ENCODE results near the gene RNU1-1.
"Not testable (repeated sequence)": the region's sequence is repeated elsewhere in the genome, so short reads cannot be mapped to it uniquely, and the experiment has no call there.

Gene RNU1-1

GRCh38 chr1:16493731-16494130 is 20.4 kb downstream of the RNU1-1 start:
- DNase-seq (ENCODE audit: low read depth in 2 of 2) = not testable (repeated sequence)

DNA sequence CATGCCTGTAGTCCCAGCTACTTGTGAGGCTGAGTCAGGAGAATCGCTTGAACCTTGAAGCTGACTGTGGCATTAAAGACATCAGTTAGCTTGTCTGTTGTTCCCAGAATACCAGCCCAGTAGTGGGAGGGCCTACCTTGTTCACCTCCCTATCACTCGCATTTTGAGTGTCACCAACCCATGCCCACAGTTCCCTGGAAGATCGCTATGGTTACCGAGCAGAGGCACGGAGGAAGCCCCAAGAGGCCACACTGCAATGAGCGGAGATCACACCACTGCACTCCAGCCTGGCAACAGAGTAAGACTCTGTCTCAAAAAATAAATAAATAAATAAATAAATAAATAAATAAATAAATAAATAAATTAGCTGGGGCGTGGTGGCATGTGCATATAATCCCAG is 21.1 kb downstream of the RNU1-1 start:
- DNase-seq (ENCODE audit: low read depth in 2 of 2) = not testable (repeated sequence)

GRCh38 chr1:16491056-16491675 is 22.9 kb downstream of the RNU1-1 start:
- DNase-seq (ENCODE audit: low read depth in 2 of 2) = no peak

DNA sequence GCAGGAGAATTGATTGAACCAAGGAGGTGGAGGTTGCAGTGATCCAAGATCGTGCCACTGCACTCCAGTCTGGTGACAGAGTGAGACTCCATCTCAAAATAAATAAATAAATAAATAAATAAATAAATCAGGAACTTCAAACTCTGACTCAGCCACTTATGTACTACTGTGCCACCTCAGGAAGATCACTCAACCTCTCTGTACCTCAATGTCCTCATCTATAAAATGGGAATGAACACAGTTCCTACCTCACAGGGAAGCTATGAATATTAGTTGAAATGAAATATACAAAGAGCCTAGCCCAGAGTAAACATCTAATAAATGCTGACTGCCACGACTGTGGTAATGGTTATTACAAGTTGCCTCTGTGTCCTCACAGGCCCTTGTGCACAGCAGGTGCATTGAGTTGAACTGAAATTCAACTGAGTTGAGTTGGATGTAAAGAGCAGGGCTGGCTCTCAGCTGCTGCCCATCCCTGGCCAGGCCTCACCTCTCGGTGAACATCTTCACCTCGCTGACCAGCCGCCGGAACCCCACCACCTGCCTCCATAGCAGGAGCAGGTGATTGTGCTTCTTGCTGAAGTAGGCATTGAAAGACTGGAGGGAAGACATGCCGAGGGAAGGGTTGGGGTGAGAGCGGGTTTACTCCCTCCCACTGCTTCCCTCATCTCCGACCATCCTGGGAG is 24.7 kb downstream of the RNU1-1 start:
- DNase-seq (ENCODE audit: low read depth in 2 of 2) = not testable (repeated sequence)

DNA sequence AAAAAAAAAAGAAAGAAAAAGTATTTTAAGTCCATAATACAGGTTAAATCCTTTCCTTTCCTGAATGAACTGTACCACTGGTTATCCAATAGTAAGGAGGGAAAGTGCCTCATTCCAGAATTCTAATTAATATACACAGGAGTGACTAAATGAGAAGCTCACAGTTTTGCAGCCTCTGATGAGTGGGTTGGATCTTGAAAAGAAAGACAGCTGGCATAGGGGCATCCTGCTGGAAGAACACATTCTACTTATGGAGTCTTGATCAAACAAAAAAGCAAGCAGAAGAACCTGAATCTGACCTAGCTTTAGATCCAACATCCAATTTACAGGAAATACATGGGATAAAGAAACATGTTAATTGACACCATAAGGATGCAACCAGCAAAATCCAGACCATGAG is 27.1 kb downstream of the RNU1-1 start:
- not testable (repeated sequence) for DNase-seq (ENCODE audit: low read depth in 2 of 2)

DNA sequence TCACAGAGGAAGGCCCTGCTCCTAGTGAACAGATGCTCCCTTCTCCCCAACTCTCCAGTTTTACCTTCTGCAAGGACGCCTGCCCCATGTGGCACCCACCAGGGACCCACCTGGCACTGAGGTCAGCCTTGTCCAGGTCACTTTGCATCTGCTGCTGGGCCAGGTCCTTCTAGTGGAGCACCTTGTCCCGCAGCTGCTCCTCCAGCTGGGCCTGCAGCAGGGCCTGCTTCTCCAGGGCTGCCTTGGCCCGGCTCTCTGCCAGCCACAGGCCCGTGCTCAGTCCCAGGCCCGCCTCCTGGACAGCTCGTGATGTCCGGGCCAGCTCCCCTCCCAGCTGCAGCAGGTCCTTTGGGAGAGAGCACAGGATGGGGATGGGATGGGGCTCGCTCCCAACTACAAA is 27.8 kb downstream of the RNU1-1 start:
- not testable (repeated sequence) for DNase-seq (ENCODE audit: low read depth in 2 of 2)

DNA sequence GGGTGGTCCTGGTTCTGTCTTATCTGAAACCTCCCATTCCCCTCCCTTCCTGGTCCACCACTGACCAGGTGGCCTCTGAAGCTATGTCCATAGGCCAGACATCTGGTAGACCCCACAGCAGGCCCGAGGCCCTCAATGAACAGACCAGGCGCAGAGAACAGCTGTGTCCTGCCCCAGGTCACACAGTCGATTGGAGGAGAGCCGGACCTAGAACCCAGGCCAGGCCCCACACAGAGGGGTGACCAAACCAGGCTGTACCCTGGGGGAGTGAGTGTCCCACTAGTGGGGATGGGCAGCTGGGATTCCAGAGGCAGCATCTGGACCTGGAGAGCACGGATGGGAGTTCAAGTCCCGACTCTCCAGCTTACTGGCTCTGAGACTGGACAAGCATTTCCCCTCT is 29.2 kb downstream of the RNU1-1 start:
- no peak for DNase-seq (ENCODE audit: low read depth in 2 of 2)

GRCh38 chr1:16484501-16484835 is 29.6 kb downstream of the RNU1-1 start:
- DNase-seq (ENCODE audit: low read depth in 2 of 2) = no peak

DNA sequence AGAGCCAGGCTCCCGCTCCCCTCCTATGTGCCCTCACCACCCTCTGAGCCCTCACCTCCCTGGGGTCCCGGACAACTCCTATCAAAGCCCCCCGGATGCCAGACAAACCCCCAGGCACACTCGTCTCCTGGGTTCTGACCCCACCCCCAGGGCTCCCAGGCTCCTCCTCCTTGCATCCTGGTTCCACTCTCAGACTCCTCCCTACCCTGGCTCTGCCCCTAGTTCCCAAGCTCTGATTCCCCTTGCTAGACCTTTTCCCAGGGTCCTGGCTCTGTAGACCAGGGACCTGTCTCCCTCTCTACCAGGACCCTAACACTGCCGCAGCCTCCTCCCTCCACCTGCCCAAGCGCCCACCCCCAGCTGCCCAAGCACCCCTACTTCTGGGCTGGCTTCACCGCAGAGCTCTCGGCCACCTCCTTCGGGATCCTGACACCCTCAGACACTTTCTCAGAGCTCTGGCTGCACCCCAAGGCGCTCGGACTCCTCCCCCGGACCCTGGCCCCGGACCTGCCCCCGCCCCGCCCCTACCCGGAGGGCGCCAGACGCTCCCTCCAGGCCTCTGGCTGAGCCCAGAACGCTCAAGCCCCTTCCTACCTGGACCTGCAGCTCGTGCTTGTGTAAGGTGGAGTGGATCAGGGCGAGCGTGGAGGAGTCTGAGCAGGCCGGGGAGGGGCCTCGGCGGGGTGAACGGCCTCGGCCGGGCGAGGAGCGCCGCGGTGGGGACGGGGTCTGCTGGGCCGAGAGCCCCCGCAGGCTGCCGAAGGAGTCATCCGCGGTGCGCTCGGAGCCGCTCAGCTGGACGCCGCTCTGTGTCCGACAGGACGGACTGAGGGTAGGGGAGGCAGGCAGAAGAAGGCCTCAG is 30.2 kb downstream of the RNU1-1 start:
- DNase-seq (ENCODE audit: low read depth in 2 of 2) = not testable (repeated sequence)

DNA sequence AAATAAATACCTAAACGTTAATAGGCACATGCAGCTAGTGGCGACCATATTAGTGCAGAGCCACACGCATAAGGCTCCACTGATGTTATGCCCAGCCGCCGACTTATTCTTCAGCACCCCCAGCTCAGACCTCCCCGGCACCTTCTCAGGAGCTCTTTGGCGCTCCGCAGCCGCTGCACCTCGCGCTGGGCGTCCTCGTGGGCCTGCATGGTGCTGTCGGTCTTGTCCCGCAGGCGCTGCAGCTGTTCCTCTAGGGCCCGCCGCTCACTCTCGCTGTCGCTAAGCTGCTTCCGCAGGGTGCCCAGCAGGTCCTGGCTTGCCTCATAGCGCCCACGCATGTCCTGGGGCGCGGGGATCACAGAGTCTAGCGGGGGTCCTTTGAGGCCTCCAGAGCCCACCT is 30.9 kb downstream of the RNU1-1 start:
- DNase-seq (ENCODE audit: low read depth in 2 of 2) = not testable (repeated sequence)

DNA sequence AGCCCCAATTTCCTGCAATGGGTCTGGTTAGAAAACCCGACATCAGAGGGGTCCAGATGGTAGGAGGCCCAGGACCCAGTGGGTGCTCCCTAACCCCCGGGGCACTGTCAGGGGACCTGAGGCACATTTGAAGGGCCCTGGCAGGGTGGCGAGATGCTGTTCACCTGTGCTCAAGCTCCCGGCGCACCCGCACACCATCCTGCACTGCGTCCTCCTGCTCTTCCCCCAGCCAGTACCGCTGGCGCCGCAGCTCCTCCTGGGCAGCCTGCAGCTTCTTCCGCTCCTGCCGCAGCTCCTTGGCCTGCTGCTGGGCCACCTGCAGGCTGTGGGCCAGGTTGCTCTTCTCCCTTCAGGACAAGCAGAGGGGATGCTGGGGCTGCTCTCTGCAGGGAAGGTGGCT is 36.0 kb downstream of the RNU1-1 start:
- DNase-seq (ENCODE audit: low read depth in 2 of 2) = no peak

DNA sequence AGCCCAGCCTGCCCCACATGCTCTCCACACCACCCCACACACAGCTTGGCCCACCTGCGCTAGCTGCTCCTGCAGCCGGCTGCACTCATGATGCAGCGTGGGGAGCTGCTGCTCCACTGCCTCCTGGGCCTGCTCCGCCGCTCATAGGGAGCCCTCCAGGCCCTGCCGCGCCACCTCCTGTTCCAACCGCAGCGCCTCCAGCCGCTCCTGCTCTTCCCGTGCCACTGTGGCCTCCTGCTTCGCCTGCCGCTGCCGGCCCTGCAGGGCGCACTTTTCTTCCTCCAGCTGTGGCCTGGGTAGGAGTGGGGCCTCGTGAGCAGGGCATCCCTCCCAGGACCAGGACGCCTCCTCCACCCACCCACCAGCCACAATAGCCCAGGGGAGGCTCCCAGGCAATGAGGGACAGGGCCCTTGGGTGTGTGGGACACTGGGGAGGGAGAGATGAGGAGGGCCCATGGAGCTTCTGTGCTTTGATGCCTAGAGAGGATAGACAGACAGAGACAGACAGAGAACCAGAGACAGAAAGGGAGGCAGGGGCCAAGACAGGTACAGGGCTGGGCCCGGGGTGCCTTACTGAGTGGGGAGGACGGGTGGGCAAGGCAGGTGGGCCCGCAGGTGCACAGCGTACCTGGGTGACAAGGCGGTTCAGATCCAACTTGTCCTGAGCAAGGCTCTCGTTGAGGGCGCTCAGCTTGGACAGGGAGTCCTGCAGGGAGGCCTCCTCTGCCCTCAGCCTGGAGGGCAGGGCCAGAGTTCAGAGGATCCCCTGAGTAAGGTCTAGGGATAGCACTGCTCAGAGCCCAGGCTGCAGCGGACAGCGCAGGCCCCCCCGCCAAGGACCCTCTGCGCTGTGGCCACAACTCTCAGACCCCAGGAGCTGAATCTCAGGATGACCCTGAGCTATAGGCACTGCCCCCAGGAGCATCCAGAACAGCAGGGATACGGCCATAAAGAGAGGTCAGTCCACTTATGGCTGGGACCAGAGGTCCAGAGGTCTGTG is 38.0 kb downstream of the RNU1-1 start:
- DNase-seq (ENCODE audit: low read depth in 2 of 2) = not testable (repeated sequence)

DNA sequence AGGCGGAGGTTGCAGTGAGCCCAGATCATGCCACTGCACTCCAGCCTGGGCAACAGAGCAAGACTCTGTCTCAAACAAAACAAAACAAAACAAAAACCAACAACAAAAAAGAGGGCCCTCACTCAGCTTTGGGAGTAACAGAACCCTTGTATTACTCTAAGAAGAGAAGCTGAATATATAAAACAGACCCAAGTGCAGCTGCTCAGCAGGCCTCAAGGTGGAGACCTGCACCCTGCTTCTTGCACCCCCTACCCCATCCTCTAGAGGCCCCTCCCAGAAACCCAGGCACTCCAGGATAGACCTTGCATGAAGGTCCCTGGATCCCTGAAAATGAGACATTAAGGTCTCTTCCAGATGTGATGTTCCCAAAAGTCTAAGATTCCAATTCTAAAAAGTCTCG is 39.2 kb downstream of the RNU1-1 start:
- DNase-seq (ENCODE audit: low read depth in 2 of 2) = not testable (repeated sequence)

GRCh38 chr1:16474166-16474800 is 39.8 kb downstream of the RNU1-1 start:
- no peak for DNase-seq (ENCODE audit: low read depth in 2 of 2)

DNA sequence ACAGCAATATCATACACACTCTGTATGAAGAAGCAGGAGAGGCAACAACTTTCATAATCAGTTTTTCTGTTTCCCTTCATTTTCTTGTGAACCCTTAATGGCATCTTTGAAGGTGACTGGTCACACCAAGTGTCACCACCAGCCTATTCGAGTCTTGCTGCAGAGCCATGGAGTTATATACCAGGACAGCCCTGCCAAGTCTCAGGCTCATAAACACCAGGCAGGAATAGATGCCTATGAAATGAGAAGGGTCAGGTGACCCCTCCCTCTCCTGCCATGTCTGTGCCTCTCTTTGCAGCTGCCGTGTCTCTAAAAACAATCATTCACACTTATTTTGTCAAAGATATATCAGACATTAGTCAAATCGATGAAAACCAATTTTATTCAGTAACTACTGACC is 45.5 kb downstream of the RNU1-1 start:
- no peak for DNase-seq (ENCODE audit: low read depth in 2 of 2)

DNA sequence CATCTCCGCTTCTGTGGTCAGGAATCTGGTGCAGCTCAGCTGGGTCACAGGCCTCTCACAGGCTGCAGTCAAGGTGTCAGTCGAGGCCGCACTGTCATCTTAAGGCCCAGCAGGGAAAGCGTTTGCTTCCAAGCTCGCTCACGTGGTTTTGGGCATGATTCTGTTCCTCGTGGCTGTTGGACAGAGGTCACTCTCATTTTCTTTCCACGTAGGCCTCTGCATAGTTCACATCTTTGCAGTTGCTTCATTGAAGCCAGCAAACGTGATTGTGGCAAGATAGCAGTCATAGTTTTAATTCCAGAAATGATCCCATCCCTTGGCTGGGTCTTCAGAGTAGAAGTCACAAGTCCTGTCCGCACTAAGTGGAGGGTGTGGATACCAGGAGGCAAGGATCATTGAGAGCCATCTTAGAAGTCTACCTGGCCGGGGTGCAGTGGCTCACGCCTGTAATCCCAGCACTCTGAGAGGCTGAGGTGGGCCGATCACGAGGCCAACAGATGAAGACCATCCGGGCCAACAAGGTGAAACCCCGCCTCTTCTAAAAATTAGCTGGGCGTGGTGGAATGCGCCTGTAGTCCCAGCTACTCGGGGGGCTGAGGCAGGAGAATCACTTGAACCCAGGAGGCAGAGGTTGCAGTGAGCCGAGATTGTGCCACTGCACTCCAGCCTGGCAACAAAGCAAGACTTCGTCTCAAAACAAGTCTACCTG is 49.0 kb downstream of the RNU1-1 start:
- no peak for DNase-seq (ENCODE audit: low read depth in 2 of 2)

Data from stimulated activated CD4-positive, alpha-beta T cell treated with anti-CD3 and anti-CD28 coated beads, Interleukin-1b, Interleukin-23, amount 100 ng/mL, for 4 hours (primary cell).